Measurements from ENCODE around the gene TIMM10B. TPM values are rescaled to one million over a fixed set of nuclear protein-coding genes. Genes with fewer than 3 reads are reported as not detected.
A peak's percentile ranks its signal among the peaks of the same experiment; 100 is the strongest.

Gene TIMM10B
- total RNA-seq, 1 experiment from 2014 or later, result 49.8 TPM

- no peak for DNase-seq (ENCODE audit: low read depth)
Measured at GRCh38 chr11:6469599-6469998, 11.7 kb upstream of the TIMM10B start.

DNA sequence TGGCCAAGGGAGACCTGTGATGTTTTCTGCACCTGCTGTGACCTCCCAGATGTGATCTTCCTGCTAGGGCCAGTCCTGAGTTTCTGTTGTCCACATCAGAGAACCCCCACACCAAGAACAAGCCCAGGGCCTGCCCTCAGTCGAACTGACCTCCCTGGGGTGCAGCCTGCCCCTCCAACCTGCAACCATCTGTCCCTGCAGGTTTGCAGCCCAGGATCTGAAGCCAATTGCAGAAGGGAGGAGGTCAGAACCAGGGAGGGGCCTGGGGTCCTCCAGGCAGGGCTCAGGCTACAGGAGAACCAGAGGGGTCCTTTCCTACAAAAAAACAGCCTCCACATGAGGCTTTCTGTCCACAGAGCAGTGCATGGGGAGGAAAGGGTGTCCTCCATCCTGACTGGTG is 8.4 kb upstream of the TIMM10B start:
- DNase-seq (ENCODE audit: low read depth), result no peak

- DNase-seq (ENCODE audit: low read depth), result peak; percentile 84
Measured at GRCh38 chr11:6473451-6474412, 7.6 kb upstream of the TIMM10B start, which contains the start of gene TRIM3. TSS of gene TRIM3 (minus strand) at chr11:6473941. CDS start at chr11:6465695, 8,246 bp downstream.

GRCh38 chr11:6474413-6474792 is 6.9 kb upstream of the TIMM10B start:
- DNase-seq (ENCODE audit: low read depth), result no peak

DNA sequence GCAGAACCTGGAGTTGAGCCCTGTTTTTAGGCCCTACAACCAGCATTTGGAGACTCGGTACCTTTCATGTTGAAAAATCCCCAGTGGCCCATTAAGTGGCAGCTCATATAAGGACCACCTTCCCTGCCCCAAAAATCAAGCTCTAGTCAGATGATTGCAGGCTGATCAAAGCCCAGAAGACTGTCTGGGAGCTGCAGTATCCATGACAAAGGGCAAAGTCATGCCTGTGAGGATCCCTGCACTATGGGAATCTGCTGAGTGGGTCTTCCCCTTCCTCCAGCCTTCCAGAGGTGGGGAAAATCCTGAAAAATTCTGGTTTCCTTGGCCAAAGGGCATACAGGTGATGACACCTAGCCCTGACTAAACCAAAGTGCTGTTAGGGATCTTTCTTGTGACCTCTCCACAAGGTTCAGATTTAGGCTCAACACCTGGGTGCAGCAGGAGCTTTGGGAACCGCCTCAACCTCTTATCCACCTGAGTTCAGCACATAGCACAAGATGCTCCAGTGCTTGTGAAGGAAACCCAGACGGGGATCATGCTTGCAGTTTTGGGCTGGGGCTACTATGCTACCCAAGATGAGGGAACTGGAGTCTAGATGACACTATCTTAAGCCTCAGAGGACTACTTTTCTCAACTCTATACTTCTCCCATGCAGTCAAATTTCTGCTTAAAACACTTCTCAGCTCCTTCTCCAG is 6.3 kb upstream of the TIMM10B start:
- peak; percentile 5 for DNase-seq (ENCODE audit: low read depth)

GRCh38 chr11:6475936-6476335 is 5.4 kb upstream of the TIMM10B start:
- no peak for DNase-seq (ENCODE audit: low read depth)

- no peak for DNase-seq (ENCODE audit: low read depth)
Measured at GRCh38 chr11:6476571-6476970, 4.7 kb upstream of the TIMM10B start.

DNA sequence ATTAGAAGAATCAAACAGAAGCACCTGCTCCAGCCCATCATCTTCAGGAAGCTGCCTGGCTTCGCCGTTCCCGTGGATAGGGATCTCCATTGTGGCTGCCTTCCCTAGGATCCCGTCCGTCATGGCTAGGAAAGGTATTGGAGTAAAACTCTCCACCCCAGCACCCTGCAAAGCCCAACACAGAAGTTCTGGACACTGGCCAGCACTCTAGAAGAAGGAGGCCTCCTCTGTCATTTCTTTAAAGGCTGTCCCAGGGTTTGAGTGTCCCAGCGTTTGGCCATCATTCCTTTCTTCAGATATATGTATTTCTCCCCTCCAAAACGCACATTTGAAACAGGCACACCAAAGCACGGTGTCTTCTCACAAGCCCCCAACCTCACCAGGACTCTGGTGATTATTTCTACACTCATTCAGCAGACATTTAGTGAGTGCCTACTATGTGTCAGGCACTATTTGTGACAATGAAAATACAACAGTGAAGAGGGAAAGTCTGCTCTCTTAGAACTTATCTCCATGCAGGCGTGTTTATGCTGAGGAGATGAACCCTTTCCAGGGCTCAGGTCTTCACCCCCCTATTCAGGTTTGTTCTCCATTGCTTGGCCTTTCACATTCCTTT is 894 bp upstream of the TIMM10B start:
- DNase-seq (ENCODE audit: low read depth), result no peak

DNA sequence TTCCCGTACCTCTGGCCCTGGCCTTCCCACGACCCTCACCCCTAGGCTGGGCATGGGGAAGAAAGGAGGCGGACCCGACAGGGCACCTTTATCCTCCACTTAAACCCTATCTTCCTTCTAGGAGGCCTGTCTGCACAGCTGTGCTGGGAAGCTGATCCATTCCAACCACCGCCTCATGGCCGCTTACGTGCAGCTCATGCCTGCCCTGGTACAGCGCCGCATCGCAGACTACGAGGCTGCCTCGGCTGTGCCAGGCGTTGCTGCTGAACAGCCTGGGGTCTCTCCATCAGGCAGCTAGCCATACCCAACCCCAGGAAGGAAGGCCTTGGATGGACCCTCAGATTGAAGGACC is 599 bp downstream of the TIMM10B start:
- DNase-seq (ENCODE audit: low read depth), result no peak

DNA sequence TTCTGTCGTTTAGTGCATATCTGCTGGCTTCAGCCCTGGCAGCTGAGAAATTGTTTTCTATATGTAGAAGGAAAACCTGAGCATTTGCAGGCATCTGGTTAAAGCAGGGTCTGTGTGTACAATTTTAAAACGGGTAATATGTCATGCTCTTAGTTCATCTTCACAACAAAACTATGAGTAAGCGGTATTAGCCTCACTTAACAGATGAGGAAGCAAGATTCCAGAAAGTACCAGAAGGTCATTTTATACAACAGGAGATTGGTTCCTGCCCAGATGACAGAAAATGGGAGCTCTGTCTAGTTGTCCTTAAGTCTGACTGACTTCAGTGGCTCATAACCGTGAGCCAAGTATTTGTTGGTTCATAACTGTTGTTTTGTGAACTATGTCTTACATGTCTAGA is 1.1 kb downstream of the TIMM10B start:
- DNase-seq (ENCODE audit: low read depth), result no peak

DNA sequence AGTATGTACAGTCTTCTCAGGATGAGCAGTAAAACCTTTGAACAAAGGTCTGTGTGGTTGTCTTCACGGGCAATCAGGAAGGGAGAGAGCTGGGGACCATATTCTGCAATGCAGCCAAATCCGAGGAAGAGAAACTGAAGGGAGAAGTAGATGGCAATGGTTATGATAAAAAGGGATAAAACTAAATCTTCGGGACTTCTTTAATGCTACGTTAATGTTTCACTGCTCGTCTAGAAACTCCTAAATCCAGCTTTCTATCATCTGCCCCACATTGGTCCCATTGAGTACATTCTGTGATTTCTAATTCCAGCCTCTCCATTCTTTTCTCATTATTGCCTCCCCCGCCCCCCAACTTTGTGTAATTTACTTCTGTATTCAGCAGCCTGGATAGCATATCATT is 1.7 kb downstream of the TIMM10B start:
- DNase-seq (ENCODE audit: low read depth), result no peak

- DNase-seq (ENCODE audit: low read depth), result no peak
Measured at GRCh38 chr11:6485661-6486060, 4.4 kb downstream of the TIMM10B start.

- DNase-seq (ENCODE audit: low read depth), result no peak
Measured at GRCh38 chr11:6486256-6486655, 5.0 kb downstream of the TIMM10B start.

- DNase-seq (ENCODE audit: low read depth), result no peak
Measured at GRCh38 chr11:6486938-6487337, 5.6 kb downstream of the TIMM10B start.

DNA sequence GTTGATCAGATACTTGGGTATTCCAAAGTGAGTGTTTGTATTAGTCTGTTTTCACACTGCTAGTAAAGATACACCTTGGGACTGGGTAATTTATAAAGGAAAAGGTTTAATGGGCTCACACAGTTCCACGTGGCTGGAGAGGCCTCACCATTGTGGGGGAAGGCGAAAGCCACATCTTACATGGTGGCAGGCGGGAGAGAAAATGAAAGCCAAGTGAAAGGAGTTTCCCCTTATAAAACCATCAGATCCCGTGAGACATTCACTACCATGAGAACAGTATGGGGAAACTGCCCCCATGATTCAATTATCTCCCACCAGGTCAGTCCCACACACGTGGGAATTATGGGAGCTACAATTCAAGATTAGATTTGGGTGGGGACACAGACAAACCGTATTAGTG is 7.0 kb downstream of the TIMM10B start:
- no peak for DNase-seq (ENCODE audit: low read depth)

GRCh38 chr11:6488821-6489220 is 7.5 kb downstream of the TIMM10B start:
- DNase-seq (ENCODE audit: low read depth), result no peak

GRCh38 chr11:6489306-6489705 is 8.0 kb downstream of the TIMM10B start:
- no peak for DNase-seq (ENCODE audit: low read depth)

- DNase-seq (ENCODE audit: low read depth), result no peak
Measured at GRCh38 chr11:6497069-6497839, 16.0 kb downstream of the TIMM10B start, which contains the start of gene DNHD1. TSS of gene DNHD1 (plus strand) at chr11:6497280. CDS start at chr11:6498216, 936 bp downstream.

DNA sequence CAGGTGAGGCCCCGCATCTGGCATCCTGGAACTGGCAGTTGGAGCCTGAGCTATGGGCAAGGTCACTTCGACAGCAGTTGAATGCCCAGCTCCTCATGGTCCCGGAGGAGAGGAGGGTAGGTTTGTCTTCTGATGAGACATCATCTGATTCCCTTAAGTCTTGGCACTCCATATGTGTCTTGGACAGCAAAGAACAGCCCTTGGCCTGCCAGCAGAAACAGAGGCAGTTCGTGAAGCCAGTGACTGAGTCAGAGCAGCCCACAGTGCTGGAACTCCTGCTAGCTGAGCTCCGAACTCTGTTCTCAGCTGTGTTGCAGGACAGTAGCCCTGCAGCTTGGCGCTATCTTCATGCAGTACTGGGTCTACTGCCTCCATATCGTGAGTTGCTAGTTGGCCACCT is 16.8 kb downstream of the TIMM10B start:
- DNase-seq (ENCODE audit: low read depth), result no peak

- no peak for DNase-seq (ENCODE audit: low read depth)
Measured at GRCh38 chr11:6498544-6498943, 17.2 kb downstream of the TIMM10B start.

GRCh38 chr11:6502382-6502781 is 21.1 kb downstream of the TIMM10B start:
- DNase-seq (ENCODE audit: low read depth), result no peak

All from HT1080 (cell line).